Activated gamma-delta T cell treated with Interleukin-2 at 50 U/mL for 16 hours (primary cell): ENCODE results near the gene OBSCN.

Source experiments
- DNase-seq: peaks from one replicate; pipeline ENCODE4 v3.0.0-alpha.2; 2020

The OBSCN gene

GRCh38 chr1:228293393-228293792 is 85.5 kb downstream of the OBSCN start:
- DNase-seq, result no peak

- no peak for DNase-seq
These were observed 86.1 kb downstream of the OBSCN start for GRCh38 chr1:228293816-228294500.

GRCh38 chr1:228294717-228295116 is 86.9 kb downstream of the OBSCN start:
- DNase-seq, result no peak

- no peak for DNase-seq
These were observed 87.4 kb downstream of the OBSCN start for GRCh38 chr1:228295201-228295600.

GRCh38 chr1:228295981-228296380 is 88.1 kb downstream of the OBSCN start:
- no peak for DNase-seq

- no peak for DNase-seq
These were observed 89.4 kb downstream of the OBSCN start for GRCh38 chr1:228297242-228297641.

- no peak for DNase-seq
These were observed 90.0 kb downstream of the OBSCN start for GRCh38 chr1:228297822-228298221.

GRCh38 chr1:228298471-228298870 is 90.6 kb downstream of the OBSCN start:
- no peak for DNase-seq

GRCh38 chr1:228299211-228299610 is 91.4 kb downstream of the OBSCN start:
- DNase-seq, result no peak

GRCh38 chr1:228299901-228300300 is 92.1 kb downstream of the OBSCN start:
- no peak for DNase-seq

- DNase-seq, result no peak
These were observed 94.2 kb downstream of the OBSCN start for GRCh38 chr1:228302086-228302485.

GRCh38 chr1:228303596-228303995 is 95.8 kb downstream of the OBSCN start:
- no peak for DNase-seq

- no peak for DNase-seq
These were observed 96.4 kb downstream of the OBSCN start for GRCh38 chr1:228304225-228304624.

GRCh38 chr1:228304766-228305395 is 97.0 kb downstream of the OBSCN start:
- DNase-seq, result no peak

GRCh38 chr1:228305721-228306152 is 97.9 kb downstream of the OBSCN start:
- no peak for DNase-seq

GRCh38 chr1:228306275-228307217 is 98.7 kb downstream of the OBSCN start:
- no peak for DNase-seq

GRCh38 chr1:228307218-228308023 is 99.6 kb downstream of the OBSCN start:
- DNase-seq, result no peak

- no peak for DNase-seq
These were observed 100.3 kb downstream of the OBSCN start for GRCh38 chr1:228308085-228308601.

GRCh38 chr1:228308628-228309325 is 100.9 kb downstream of the OBSCN start:
- DNase-seq, result no peak

GRCh38 chr1:228309326-228310067 is 101.7 kb downstream of the OBSCN start:
- no peak for DNase-seq

- no peak for DNase-seq
These were observed 102.4 kb downstream of the OBSCN start for GRCh38 chr1:228310162-228310792.
